Activated naive CD4-positive, alpha-beta T cell treated with anti-CD3 and anti-CD28 coated beads, Interleukin-2, amount 10 ng/mL, durations not matched to agents 7 days and 5 days (primary cell): Measurements from ENCODE around the gene PLSCR1.
A peak's percentile ranks its signal among the peaks of the same experiment; 100 is the strongest.
"Not testable (repeated sequence)": the region's sequence is repeated elsewhere in the genome, so short reads cannot be mapped to it uniquely, and the experiment has no call there.

ENCODE experiments used
- CTCF ChIA-PET: fragments of 350-600 bp; sonication (Branson Sonifier 250); formaldehyde crosslinking; loops from one replicate; lab custom pipeline; 2021; ENCODE audit warnings: antibody characterized with exemption; lab: Charles Lee
- DNase-seq: peaks from one replicate; pipeline ENCODE4 v3.0.0-alpha.2; 2020
- H3K27ac Mint-ChIP-seq: one replicate; pipeline ENCODE4 v1.8.0; 2021; ENCODE audit warnings: mild to moderate bottlenecking, moderate library complexity, mixed read lengths
- H3K27me3 Mint-ChIP-seq: one replicate; pipeline ENCODE4 v1.8.0; 2021; ENCODE audit warnings: mild to moderate bottlenecking, mixed read lengths
- H3K36me3 Mint-ChIP-seq: one replicate; pipeline ENCODE4 v1.8.0; 2021; ENCODE audit warnings: mixed read lengths
- H3K4me1 Mint-ChIP-seq: one replicate; pipeline ENCODE4 v1.8.0; 2021; ENCODE audit warnings: mixed read lengths
- H3K4me3 Mint-ChIP-seq: one replicate; pipeline ENCODE4 v1.8.0; 2021; ENCODE audit warnings: mild to moderate bottlenecking, moderate library complexity, mixed read lengths
- H3K9me3 Mint-ChIP-seq: one replicate; pipeline ENCODE4 v1.8.0; 2021; ENCODE audit warnings: mixed read lengths

The PLSCR1 gene

DNA sequence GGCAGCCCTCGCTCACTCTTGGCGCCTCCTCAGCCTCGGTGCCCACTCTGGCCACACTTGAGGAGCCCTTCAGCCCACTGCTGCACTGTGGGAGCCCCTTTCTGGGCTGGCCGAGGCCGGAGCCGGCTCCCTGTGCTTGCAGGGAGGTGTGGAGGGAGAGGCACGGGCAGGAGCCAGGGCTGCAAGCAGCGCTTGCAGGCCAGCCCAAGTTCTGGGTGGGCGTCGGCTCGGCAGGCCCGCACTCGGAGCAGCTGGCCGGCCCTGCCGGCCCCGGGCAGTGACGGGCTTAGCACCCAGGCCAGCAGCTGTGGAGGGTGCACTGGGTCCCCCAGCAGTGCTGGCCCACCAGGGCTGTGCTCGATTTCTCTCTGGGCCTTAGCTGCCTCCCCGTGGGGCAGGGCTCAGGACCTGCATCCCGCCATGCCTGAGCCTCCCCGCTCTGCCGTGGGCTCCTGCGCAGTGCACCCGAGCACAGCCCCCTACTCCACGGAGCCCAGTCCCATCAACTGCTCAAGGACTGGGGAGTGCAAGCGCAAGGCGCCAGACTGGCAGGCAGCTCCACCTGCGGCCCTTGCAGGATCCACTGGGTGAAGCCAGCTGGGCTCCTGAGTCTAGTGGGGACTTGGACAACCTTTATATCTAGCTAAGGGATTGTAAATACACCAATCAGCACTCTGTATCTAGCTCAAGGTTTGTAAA lies 47.1 kb downstream of the PLSCR1 start:
- Mint-ChIP-seq H3K4me1 (peaks cover 24% of the 10 kb centered on the region), H3K9me3 (peaks cover 14% of the 10 kb centered on the region), H3K27ac (peak overlapping the region; percentile 95), H3K27me3 (peaks cover 10% of the 10 kb centered on the region)
- H3K36me3 Mint-ChIP-seq, CTCF ChIA-PET, DNase-seq, H3K4me3 Mint-ChIP-seq: not testable (repeated sequence)

DNA sequence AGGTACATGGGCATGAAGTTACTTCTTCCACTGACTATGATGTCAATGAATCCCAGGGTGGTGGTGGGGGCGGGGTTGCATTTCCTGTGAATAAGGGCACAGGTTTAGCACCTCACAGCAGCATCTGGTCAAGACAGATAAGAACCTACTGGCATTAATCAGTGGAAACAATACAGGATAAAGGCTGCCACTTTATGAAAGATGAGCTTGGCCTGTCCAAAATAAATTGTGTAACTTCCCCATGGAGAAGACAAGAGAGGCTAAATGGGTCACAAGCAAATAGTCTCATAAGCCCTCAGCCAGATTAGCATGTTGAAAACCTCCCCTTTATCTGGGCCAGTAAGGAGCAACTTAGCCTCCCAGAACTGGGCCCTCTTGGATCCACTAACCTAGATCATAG lies 47.7 kb downstream of the PLSCR1 start:
- H3K36me3 Mint-ChIP-seq: peaks cover 5% of the 10 kb centered on the region
- H3K9me3 Mint-ChIP-seq: peaks cover 14% of the 10 kb centered on the region
- H3K27ac Mint-ChIP-seq: no peak overlapping the region
- DNase-seq: no peak
- CTCF ChIA-PET: no interaction called here
- peaks cover 24% of the 10 kb centered on the region for H3K4me1 Mint-ChIP-seq
- H3K4me3 Mint-ChIP-seq: no peak overlapping the region
- H3K27me3 Mint-ChIP-seq: peaks cover 16% of the 10 kb centered on the region

DNA sequence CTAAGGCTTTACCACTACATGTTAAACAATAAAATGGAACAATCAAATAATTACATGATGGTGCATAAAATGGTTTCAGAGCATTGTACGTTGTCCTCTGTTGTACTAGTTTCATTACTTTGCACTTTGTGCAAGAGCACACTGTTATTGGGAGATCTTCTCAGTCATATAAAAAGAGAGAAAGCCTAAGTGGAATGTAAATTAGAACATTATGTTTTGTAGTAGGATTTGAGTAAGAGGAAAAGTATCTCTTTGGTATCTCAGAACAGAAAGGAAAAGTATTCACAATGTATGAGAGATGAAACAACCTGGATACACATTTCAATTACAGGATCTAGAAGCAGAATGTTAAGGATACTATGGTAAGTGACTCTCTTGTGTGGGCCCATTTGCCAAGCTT lies 48.2 kb downstream of the PLSCR1 start:
- CTCF ChIA-PET: no interaction called here
- peaks cover 24% of the 10 kb centered on the region for H3K4me1 Mint-ChIP-seq
- no peak overlapping the region for H3K4me3 Mint-ChIP-seq
- DNase-seq: no peak
- H3K9me3 Mint-ChIP-seq: peaks cover 14% of the 10 kb centered on the region
- peaks cover 19% of the 10 kb centered on the region for H3K27me3 Mint-ChIP-seq
- peaks cover 5% of the 10 kb centered on the region for H3K36me3 Mint-ChIP-seq
- H3K27ac Mint-ChIP-seq: no peak overlapping the region

DNA sequence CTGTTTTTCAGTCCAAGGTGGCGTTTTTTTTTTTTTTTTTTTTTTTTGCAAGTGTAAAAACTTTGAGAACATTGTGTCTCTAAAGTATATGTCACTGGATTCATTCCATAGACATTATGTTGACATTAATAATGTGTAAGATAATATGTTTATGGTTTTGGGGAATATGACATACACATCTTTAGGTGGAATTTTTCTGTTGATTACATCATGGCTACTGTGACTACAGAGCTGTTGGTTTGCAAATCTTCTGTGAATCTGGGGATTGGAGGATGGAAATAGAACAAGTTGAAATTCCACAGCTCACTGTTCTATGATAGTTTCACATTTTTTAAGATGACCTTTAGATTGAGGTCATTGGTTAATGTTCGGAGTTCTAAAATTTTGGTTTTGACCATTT lies 50.6 kb downstream of the PLSCR1 start:
- CTCF ChIA-PET: no interaction called here
- Mint-ChIP-seq H3K9me3 (peaks cover 16% of the 10 kb centered on the region), H3K4me1 (peaks cover 20% of the 10 kb centered on the region), H3K27me3 (peaks cover 22% of the 10 kb centered on the region), H3K36me3 (peaks cover 5% of the 10 kb centered on the region), H3K27ac (no peak overlapping the region), H3K4me3 (no peak overlapping the region)
- no peak for DNase-seq

DNA sequence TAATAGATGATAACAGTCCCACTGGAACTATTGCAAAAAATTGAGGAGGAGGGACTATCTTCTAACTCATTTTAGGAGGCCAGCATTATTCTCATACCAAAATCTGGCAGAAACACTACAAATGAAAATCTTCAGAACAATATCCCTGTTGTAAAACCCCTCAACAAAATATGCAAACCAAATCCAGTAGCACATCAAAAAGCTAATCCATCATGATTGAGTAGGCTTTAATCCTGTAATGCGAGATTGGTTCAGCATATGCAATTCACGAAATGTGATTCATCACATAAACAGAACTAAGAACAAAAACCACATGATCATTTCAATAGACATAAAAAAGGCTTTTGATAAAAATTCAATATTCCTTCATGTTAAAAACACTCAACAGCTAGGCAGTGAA lies 51.2 kb downstream of the PLSCR1 start:
- Mint-ChIP-seq H3K36me3 (peaks cover 5% of the 10 kb centered on the region), H3K4me3 (no peak overlapping the region), H3K9me3 (peaks cover 16% of the 10 kb centered on the region), H3K27me3 (peaks cover 22% of the 10 kb centered on the region), H3K4me1 (peaks cover 14% of the 10 kb centered on the region), H3K27ac (no peak overlapping the region)
- CTCF ChIA-PET: no interaction called here
- DNase-seq: no peak

DNA sequence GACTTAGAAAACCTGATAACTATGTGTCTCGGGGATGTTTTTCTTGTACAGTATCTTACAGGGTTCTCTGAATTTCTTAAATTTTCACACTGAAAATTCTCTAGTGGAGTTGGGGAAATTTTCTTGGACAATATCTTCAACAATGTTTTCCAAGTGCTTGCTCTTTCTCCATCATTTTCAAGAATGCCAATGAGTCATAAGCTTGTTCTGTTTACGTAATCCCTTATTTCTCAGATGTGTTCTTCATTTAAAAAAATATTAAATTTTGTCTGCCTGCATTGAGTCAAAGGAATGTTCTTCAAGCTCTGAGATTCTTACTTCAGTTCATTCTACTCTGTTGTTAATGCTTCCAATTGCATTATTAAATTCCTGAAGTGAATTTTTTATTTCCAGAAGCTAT lies 53.1 kb downstream of the PLSCR1 start:
- CTCF ChIA-PET: no interaction called here
- Mint-ChIP-seq H3K27me3 (peaks cover 22% of the 10 kb centered on the region), H3K4me1 (peaks cover 2% of the 10 kb centered on the region), H3K9me3 (peaks cover 13% of the 10 kb centered on the region), H3K36me3 (peaks cover 2% of the 10 kb centered on the region), H3K27ac (no peak overlapping the region), H3K4me3 (no peak overlapping the region)
- DNase-seq: no peak

DNA sequence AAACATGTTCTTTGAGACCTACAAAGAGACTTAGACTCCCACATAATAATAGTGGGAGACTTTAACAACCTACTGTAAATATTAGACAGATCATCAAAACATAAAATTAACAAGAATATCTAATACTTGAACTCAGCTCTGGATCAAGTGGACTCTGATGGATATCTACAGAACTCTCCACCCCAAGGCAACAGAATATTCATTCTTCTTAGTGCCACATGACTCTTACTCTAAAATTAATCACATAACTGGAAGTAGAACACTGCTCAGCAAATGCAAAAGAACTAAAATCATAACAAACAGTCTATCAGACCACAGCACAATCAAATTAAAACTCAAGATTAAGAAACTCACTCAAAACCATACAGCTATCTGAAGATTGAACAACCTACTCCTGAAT lies 59.1 kb downstream of the PLSCR1 start:
- Mint-ChIP-seq H3K27ac (no peak overlapping the region), H3K9me3 (peaks cover 13% of the 10 kb centered on the region), H3K4me1 (no peaks in the 10 kb centered on the region), H3K4me3 (no peak overlapping the region), H3K36me3 (no peaks in the 10 kb centered on the region), H3K27me3 (peaks cover 9% of the 10 kb centered on the region)
- CTCF ChIA-PET: no interaction called here
- DNase-seq: no peak

DNA sequence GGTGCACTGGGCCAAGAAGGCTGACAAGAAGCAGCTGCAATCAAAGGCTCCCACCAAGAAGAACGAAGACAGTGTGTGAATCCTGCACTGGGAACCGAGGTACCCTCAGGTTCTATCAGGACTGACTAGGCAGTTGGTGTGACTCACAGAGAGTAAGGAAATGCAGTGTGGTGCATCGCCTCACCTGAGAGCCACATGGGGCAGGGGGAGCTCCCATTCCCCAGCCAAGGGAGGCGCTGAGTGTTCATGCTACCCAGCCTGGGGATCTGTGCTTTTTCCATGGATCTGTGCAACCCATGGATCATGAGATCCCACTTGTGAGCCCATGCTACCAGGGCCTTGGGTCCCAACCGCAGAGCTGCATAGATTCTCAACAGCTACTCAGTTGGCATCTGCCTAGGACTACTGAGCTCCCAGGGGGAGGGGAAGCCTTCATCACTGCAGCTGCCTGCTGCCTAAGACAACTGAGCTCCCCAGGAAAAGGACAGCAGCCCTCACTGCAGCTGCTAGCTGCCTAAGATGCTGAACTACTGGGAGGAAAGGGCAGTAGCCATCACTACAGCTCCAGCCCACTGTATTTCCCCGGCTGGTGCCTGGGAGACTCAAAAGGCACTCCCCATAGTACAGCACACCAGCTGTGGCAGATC lies 68.2 kb downstream of the PLSCR1 start:
- no peaks in the 10 kb centered on the region for H3K9me3 Mint-ChIP-seq
- H3K27me3 Mint-ChIP-seq: peaks cover 21% of the 10 kb centered on the region
- no peak overlapping the region for H3K4me3 Mint-ChIP-seq
- H3K27ac Mint-ChIP-seq: no peak overlapping the region
- H3K4me1 Mint-ChIP-seq: no peaks in the 10 kb centered on the region
- CTCF ChIA-PET: no interaction called here
- DNase-seq: no peak
- no peaks in the 10 kb centered on the region for H3K36me3 Mint-ChIP-seq

DNA sequence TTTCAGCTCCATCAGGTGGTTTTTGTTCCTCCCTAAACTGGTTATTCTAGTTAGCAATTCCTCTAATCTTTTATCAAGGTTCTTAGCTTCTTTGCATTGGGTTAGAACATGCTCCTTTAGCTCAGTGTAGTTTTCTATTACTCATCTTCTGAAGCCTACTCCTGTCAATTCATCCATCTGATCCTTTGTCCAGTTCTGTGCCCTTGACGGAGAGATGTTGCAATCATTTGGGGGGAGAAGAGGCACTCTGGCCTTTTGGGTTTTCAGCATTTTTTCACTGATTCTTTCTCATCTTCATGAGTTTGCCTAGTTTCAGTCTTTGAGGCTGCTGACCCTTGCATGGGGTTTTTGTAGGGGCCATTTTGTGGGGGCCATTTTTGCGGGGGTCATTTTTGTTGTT lies 69.4 kb downstream of the PLSCR1 start:
- H3K27ac Mint-ChIP-seq, H3K4me3 Mint-ChIP-seq, H3K9me3 Mint-ChIP-seq, H3K36me3 Mint-ChIP-seq, DNase-seq, CTCF ChIA-PET, H3K4me1 Mint-ChIP-seq: not testable (repeated sequence)
- peaks cover 21% of the 10 kb centered on the region for H3K27me3 Mint-ChIP-seq

DNA sequence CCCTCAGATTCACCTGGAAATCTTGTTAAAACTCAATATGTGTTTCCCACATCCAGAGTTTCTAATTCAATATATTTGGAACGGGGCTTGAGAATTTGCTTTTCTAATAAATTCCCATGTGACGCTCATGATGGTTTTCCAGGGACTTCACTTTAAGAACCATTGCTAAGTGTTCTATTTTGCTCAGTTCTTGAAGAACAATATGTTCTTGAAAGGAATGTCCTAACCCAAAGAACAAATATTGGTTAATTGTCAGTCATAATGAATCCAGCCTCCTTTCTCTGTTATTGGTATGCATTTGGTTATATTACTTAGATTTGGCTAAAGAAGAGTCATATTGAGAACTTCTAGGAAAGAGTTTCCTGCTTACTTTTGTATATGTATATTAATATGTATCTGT lies 70.7 kb downstream of the PLSCR1 start:
- Mint-ChIP-seq H3K4me3 (no peak overlapping the region), H3K27me3 (peaks cover 21% of the 10 kb centered on the region), H3K36me3 (no peaks in the 10 kb centered on the region), H3K4me1 (peaks cover 14% of the 10 kb centered on the region), H3K27ac (no peak overlapping the region), H3K9me3 (no peaks in the 10 kb centered on the region)
- DNase-seq: no peak
- CTCF ChIA-PET: no interaction called here

DNA sequence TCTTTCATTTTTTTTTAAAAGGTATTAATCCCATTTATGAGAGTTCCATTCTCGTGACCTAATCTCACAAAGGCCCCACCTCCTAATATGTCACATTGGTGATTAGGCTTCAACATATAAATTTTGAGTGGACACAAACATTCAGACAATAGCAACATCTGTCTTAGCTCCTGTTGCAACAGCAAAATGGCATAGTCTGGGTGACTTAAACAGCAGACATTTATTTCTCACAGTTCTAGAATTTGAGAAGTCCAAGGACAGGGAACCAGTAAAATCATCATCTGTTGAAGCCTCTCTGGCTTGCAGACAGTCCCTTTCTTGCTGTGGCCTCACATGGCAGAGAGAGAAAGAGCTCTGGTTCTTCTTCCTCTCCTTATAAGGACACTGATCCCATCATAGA lies 71.8 kb downstream of the PLSCR1 start:
- CTCF ChIA-PET: no interaction called here
- Mint-ChIP-seq H3K27ac (no peak overlapping the region), H3K9me3 (no peaks in the 10 kb centered on the region), H3K4me3 (no peak overlapping the region), H3K36me3 (no peaks in the 10 kb centered on the region), H3K27me3 (peaks cover 17% of the 10 kb centered on the region), H3K4me1 (peaks cover 14% of the 10 kb centered on the region)
- DNase-seq: no peak

DNA sequence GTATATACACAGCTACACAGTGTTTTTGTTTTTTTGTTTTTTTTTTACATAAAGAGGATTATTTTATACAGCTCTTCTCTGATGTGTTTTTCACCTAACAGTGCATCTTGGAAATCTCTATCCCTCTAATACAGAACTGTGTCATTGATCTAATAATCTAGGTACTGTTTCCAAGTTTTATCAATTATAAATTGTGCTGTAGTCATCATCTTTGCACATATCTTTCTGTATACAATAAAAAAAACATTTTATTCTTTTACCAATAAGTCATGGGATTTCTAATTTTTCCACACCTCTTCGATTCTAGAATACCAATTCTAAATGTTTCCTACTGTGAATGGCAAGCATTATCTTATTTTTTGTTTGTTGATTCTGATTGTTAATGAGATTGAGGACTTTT lies 73.4 kb downstream of the PLSCR1 start:
- Mint-ChIP-seq H3K4me1 (peaks cover 14% of the 10 kb centered on the region), H3K4me3 (no peak overlapping the region), H3K27ac (no peak overlapping the region), H3K36me3 (no peaks in the 10 kb centered on the region), H3K9me3 (no peaks in the 10 kb centered on the region), H3K27me3 (peaks cover 7% of the 10 kb centered on the region)
- DNase-seq: no peak
- CTCF ChIA-PET: no interaction called here

DNA sequence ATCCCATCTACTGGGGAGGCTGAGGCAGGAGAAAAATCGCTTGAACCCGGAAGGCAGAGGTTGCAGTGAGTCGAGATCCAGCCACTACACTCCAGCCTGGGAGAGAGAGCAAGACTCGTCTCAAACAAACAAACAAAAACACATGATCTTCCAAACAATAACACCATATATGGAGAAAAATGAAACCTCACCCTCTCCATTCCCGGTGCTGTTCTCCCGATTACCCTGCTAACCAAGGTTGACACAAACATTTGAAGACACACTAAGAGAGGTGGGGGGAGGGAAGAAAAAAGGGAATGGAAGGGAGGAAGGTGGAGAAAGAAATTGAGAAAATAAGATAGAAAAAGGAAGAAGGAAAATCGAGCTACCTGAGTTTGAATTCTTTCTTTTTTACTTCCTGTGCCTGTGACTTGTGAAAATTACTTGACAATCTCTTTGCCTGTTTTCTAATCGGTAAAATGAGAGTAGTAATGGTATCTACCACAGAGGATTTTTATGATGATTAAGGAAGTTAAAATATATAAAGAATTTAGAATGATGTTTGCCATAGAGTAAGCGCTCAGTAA lies 73.9 kb downstream of the PLSCR1 start:
- Mint-ChIP-seq H3K4me3 (peak overlapping the region; percentile 43), H3K4me1 (peaks cover 14% of the 10 kb centered on the region), H3K9me3 (no peaks in the 10 kb centered on the region), H3K27me3 (peaks cover 5% of the 10 kb centered on the region), H3K27ac (peak overlapping the region; percentile 67), H3K36me3 (no peaks in the 10 kb centered on the region)
- CTCF ChIA-PET: no interaction called here
- DNase-seq: no peak

DNA sequence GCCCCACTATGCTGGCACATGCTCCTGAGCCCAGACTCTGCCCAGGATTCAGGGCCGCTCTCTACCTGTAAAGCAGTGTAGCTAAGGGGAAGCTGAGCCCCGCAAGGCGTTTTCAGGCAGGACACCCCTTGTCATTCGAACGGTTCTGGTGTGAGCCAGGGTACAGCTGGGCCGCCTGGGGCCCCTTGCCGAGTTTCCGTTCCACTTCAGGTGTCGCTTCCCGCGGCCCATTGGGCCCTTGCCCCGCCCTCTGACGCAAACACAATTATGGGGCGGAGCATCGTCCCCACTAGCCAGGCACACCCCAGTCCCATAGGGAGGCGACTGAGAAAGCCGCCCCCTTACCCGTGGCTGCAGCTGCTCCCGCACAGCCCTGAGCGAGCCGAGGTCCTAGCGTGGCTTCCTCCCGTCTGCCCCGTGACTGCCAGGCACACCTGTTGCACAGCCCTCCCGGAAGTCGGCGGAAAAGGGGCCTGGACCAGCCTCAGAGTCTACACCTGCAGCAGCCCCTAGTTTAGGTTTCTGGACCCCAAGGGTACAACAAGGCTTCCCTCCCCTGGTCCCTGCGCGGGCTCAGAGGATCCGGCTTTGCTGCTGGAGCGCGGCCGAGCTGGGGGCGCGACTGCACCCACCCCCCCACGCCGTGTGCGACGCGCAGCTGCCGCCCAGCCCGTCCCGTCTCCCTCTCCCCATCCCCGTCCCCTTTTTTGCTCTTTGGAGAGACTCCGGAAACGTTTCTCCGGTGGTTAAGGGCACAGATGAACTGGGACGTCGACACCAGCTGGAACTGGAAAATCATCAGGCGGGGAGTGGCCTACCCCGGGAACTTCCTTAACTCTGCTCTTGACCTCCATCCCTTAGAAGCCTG lies 75.0 kb downstream of the PLSCR1 start, which contains the start of gene PLSCR2:
TSS of gene PLSCR2 (minus strand) at position 412 of the 868 bp plus-strand sequence. CDS start 9,657 bp downstream, outside the sequence.
- peak within 1 kb of the TSS; percentile 67 for H3K27ac Mint-ChIP-seq
- H3K36me3 Mint-ChIP-seq: no peaks in the 10 kb centered on the region
- DNase-seq: peak; percentile 79

More for the DNA sequence above, 75.0 kb downstream of the PLSCR1 start, which contains the start of gene PLSCR2:
- Mint-ChIP-seq H3K4me3 (peak within 1 kb of the TSS; percentile 72), H3K9me3 (no peaks in the 10 kb centered on the region), H3K27me3 (peaks cover 2% of the 10 kb centered on the region), H3K4me1 (peaks cover 14% of the 10 kb centered on the region)
- CTCF ChIA-PET: no interaction called here
